CD14-positive monocyte (primary cell): ENCODE measurements around the gene C16orf54. TPM values are rescaled to one million over a fixed set of nuclear protein-coding genes. Genes with fewer than 3 reads are reported as not detected.
"Not testable (repeated sequence)": the region's sequence is repeated elsewhere in the genome, so short reads cannot be mapped to it uniquely, and the experiment has no call there.

ENCODE experiments used
- DNase-seq, 3 donors: peaks; one replicate each; pipeline ENCODE4 v3.0.0-alpha.2; 2011 to 2022
- H2AFZ ChIP-seq: 2 replicates; pipeline ENCODE4 v1.6.0; 2012; ENCODE audit warnings: mild to moderate bottlenecking, low read depth, low read length, inconsistent platforms; ENCODE audit not compliant: insufficient read depth, poor library complexity, severe bottlenecking
- H3K27ac ChIP-seq, 2 donors: 1 replicate in 1 of 2; 2 replicates in 1 of 2; pipeline ENCODE4 v1.5.1; 2012 to 2013; ENCODE audit warnings: low read length in 2 of 2, control low read depth in 1 of 2, inconsistent platforms in 1 of 2, low read depth in 1 of 2, mild to moderate bottlenecking in 1 of 2
- H3K27me3 ChIP-seq, 2 donors: one replicate each; pipeline versions ENCODE4 v1.6.0 to v1.6.1; 2011 to 2013; ENCODE audit warnings: low read length in 2 of 2; ENCODE audit not compliant: control insufficient read depth in 2 of 2, insufficient read depth in 2 of 2
- H3K36me3 ChIP-seq, 2 donors: replicated peaks in 1 of 2; 1 replicate in 1 of 2; 2 replicates in 1 of 2; pipeline versions ENCODE4 v1.5.1 to v1.6.1; 2012 to 2013; ENCODE audit warnings: low read length in 2 of 2, control low read depth in 1 of 2, inconsistent platforms in 1 of 2, mild to moderate bottlenecking in 1 of 2; ENCODE audit not compliant: insufficient read depth in 2 of 2, control insufficient read depth in 1 of 2
- H3K4me1 ChIP-seq, 2 donors: 1 replicate in 1 of 2; 2 replicates in 1 of 2; pipeline versions ENCODE4 v1.5.1 to v1.6.1; 2012 to 2013; ENCODE audit warnings: low read length in 2 of 2, control low read depth in 1 of 2, inconsistent platforms in 1 of 2, mild to moderate bottlenecking in 1 of 2, moderate library complexity in 1 of 2; ENCODE audit not compliant: insufficient read depth in 2 of 2, control insufficient read depth in 1 of 2
- H3K4me2 ChIP-seq: replicated peaks from 2 replicates; pipeline ENCODE3; 2012; ENCODE audit warnings: low read length, moderate library complexity, mild to moderate bottlenecking; ENCODE audit not compliant: poor library complexity, severe bottlenecking; ENCODE audit errors: extremely low read depth
- H3K4me3 ChIP-seq, 3 experiments: fragments of 200-600 bp in 1 of 3; sonication (generic) in 1 of 3; replicated peaks in 1 of 3; 1 replicate in 2 of 3; 2 replicates in 1 of 3; pipeline ENCODE4 v1.5.1; 2011 to 2013; ENCODE audit warnings: low read length in 3 of 3, mild to moderate bottlenecking in 3 of 3, control low read depth in 2 of 3, low read depth in 2 of 3, inconsistent platforms in 1 of 3, moderate library complexity in 1 of 3
- H3K79me2 ChIP-seq: 2 replicates; pipeline ENCODE4 v1.6.0; 2012; ENCODE audit warnings: mild to moderate bottlenecking, control low read depth, inconsistent platforms, low read length, moderate library complexity; ENCODE audit not compliant: insufficient read depth
- H3K9ac ChIP-seq: 2 replicates; pipeline ENCODE4 v1.6.0; 2017; ENCODE audit warnings: low read length, mild to moderate bottlenecking; ENCODE audit not compliant: insufficient read depth, poor library complexity, severe bottlenecking
- H3K9me3 ChIP-seq, 2 donors: replicated peaks in 1 of 2; 1 replicate in 1 of 2; 2 replicates in 1 of 2; pipeline versions ENCODE4 v1.5.1 to v1.6.1; 2012 to 2013; ENCODE audit warnings: low read length in 2 of 2, control low read depth in 1 of 2; ENCODE audit not compliant: control insufficient read depth in 1 of 2, insufficient read depth in 1 of 2
- H4K20me1 ChIP-seq: 2 replicates; pipeline ENCODE4 v1.6.0; 2012; ENCODE audit warnings: mild to moderate bottlenecking, low read length, control low read depth, moderate library complexity; ENCODE audit not compliant: insufficient read depth
- H3K27ac Mint-ChIP-seq, 7 donors: one replicate each; pipeline ENCODE4 v1.8.0; 2020; ENCODE audit warnings: mild to moderate bottlenecking in 7 of 7, mixed read lengths in 7 of 7, moderate library complexity in 6 of 7, inconsistent platforms in 2 of 7
- H3K27me3 Mint-ChIP-seq, 3 donors: one replicate each; pipeline ENCODE4 v1.8.0; 2021 to 2022; ENCODE audit warnings: low read depth in 3 of 3, mild to moderate bottlenecking in 3 of 3, mixed read lengths in 3 of 3, moderate library complexity in 3 of 3, inconsistent platforms in 1 of 3
- H3K36me3 Mint-ChIP-seq, 2 donors: one replicate each; pipeline ENCODE4 v1.8.0; 2020; ENCODE audit warnings: mixed read lengths in 2 of 2, inconsistent platforms in 1 of 2, mild to moderate bottlenecking in 1 of 2
- H3K4me1 Mint-ChIP-seq: one replicate; pipeline ENCODE4 v1.8.0; 2020; ENCODE audit warnings: mild to moderate bottlenecking, mixed read lengths
- H3K4me3 Mint-ChIP-seq, 2 donors: one replicate each; pipeline ENCODE4 v1.8.0; 2020; ENCODE audit warnings: mild to moderate bottlenecking in 2 of 2, mixed read lengths in 2 of 2, moderate library complexity in 1 of 2
- H3K9me3 Mint-ChIP-seq, 7 donors: one replicate each; pipeline ENCODE4 v1.8.0; 2020 to 2022; ENCODE audit warnings: mixed read lengths in 7 of 7, mild to moderate bottlenecking in 6 of 7, moderate library complexity in 6 of 7, inconsistent platforms in 2 of 7
- CTCF ChIP-seq: fragments of 200-600 bp; IDR thresholded peaks from one replicate; pipeline ENCODE4 v1.8.0; 2022; ENCODE audit warnings: antibody characterized with exemption, mild to moderate bottlenecking
- WGBS: methylation state at CpG from one replicate; pipeline ENCODE4 v1.1.5; 2013; ENCODE audit warnings: missing lambda C conversion rate; ENCODE audit not compliant: insufficient coverage; 5-methylcytosine and 5-hydroxymethylcytosine counted together
- intact Hi-C, 2 donors: fragments of 100-400 bp; cut with micrococcal nuclease; formaldehyde crosslinking; loops; one replicate each; pipeline versions ENCODE4 v1.15.0 to v1.15.1; 2023
- polyA plus RNA-seq, 3 donors: library from polyadenylated mRNA; depleted of rRNA in 1 of 3; unstranded in 2 of 3; stranded (reverse) in 1 of 3; fragments of 300-500 nt in 2 of 3; fragments of >200 nt in 1 of 3; fragmentation: Illumina TruSeq in 2 of 3; gene quantifications; 1 replicate in 2 of 3; 2 replicates in 1 of 3; pipeline ENCODE4 v1.2.3, GENCODE V29; 2012 to 2021

The C16orf54 gene
- polyA plus RNA-seq, 3 donors = 24.6 to 32.0 (median 29.2) TPM

- DNase-seq = no peak
- H3K9ac ChIP-seq = no peak overlapping the region
- H3K27me3 ChIP-seq = no peaks in the 10 kb centered on the region
- H3K4me2 ChIP-seq = no peak overlapping the region
- peaks cover 22 to 30% of the 10 kb centered on the region in 2 donors for H3K4me1 ChIP-seq
- Mint-ChIP-seq H3K9me3 (peaks cover 0 to 3% (median 0%) of the 10 kb centered on the region in 7 donors), H3K27ac (no peak overlapping the region), H3K36me3 (no peaks in the 10 kb centered on the region), H3K4me3 (no peak overlapping the region), H3K27me3 (peaks cover 3 to 7% (median 4%) of the 10 kb centered on the region in 3 donors), H3K4me1 (peaks cover 26% of the 10 kb centered on the region)
- WGBS = 100% methylated on average over 2 of the region's 4 CpGs
- H4K20me1 ChIP-seq = no peaks in the 10 kb centered on the region
- no peak for TF ChIP-seq CTCF
- intact Hi-C loops = loop anchor here (5.0 to 10.0 kb wide), 2 partner anchors 34 to 52 kb away; partner anchors contain the start of gene C16orf54 (in 1 of the 2)
- no peaks in the 10 kb centered on the region for H3K79me2 ChIP-seq
- no peak overlapping the region for H3K27ac ChIP-seq
- H3K36me3 ChIP-seq = no peaks in the 10 kb centered on the region
- H2AFZ ChIP-seq = no peak overlapping the region
- no peaks in the 10 kb centered on the region for H3K9me3 ChIP-seq
- H3K4me3 ChIP-seq = no peak overlapping the region
Observed at GRCh38 chr16:29712809-29713208, 33.0 kb downstream of the C16orf54 start.

- Histone ChIP-seq H4K20me1 (no peaks in the 10 kb centered on the region), H3K9ac (no peak overlapping the region), H3K36me3 (no peaks in the 10 kb centered on the region), H2AFZ (no peak overlapping the region), H3K9me3 (no peaks in the 10 kb centered on the region), H3K4me3 (peak overlapping the region in 1 of 3 experiments; percentile 9), H3K4me2 (peak overlapping the region; percentile 25), H3K27me3 (no peaks in the 10 kb centered on the region), H3K27ac (peak overlapping the region; percentile 41 to 57), H3K79me2 (no peaks in the 10 kb centered on the region), H3K4me1 (peaks cover 22 to 30% of the 10 kb centered on the region in 2 donors)
- peaks cover 3 to 7% (median 6%) of the 10 kb centered on the region in 3 donors for H3K27me3 Mint-ChIP-seq
- peaks cover 26% of the 10 kb centered on the region for H3K4me1 Mint-ChIP-seq
- no peaks in the 10 kb centered on the region for H3K36me3 Mint-ChIP-seq
- TF ChIP-seq CTCF = peak; percentile 81
- peaks cover 0 to 3% (median 0%) of the 10 kb centered on the region in 7 donors for H3K9me3 Mint-ChIP-seq
- WGBS = 26% methylated on average over 9 of the region's 17 CpGs
- intact Hi-C loops = loop anchor here (5.0 to 10.0 kb wide), 2 partner anchors 37 to 54 kb away; partner anchors contain the start of gene C16orf54 (in 1 of the 2)
- peak; percentile 54 to 79 (median 78) for DNase-seq
- peak overlapping the region in 6 of 7 donors; percentile 79 to 92 (median 90) for H3K27ac Mint-ChIP-seq
- peak overlapping the region in 1 of 2 donors; percentile 63 for H3K4me3 Mint-ChIP-seq
Observed at GRCh38 chr16:29710227-29711219, 35.3 kb downstream of the C16orf54 start.

- Mint-ChIP-seq H3K27ac (peak overlapping the region in 1 of 7 donors; percentile 15), H3K4me1 (peaks cover 26% of the 10 kb centered on the region)
- not testable (repeated sequence) for H3K79me2 ChIP-seq, H3K9me3 ChIP-seq, H3K27me3 ChIP-seq, H3K27me3 Mint-ChIP-seq, DNase-seq, H3K36me3 ChIP-seq, H3K4me3 Mint-ChIP-seq, H3K4me3 ChIP-seq, H3K4me2 ChIP-seq, H3K9me3 Mint-ChIP-seq, H2AFZ ChIP-seq, H4K20me1 ChIP-seq, H3K36me3 Mint-ChIP-seq, H3K9ac ChIP-seq, H3K27ac ChIP-seq
- peaks cover 22 to 30% of the 10 kb centered on the region in 2 donors for H3K4me1 ChIP-seq
- intact Hi-C loops = loop anchor here (5.0 to 10.0 kb wide), 2 partner anchors 38 to 55 kb away; partner anchors contain the start of gene C16orf54 (in 1 of the 2)
- 58% methylated on average over 3 of the region's 6 CpGs for WGBS
Observed at GRCh38 chr16:29709657-29710056, 36.1 kb downstream of the C16orf54 start.
